Putamen (tissue), 1 donor: ENCODE results near the gene ANKRD65.
"Not testable (repeated sequence)": the region's sequence is repeated elsewhere in the genome, so short reads cannot be mapped to it uniquely, and the experiment has no call there.

Experiments
- DNase-seq: peaks from one replicate; pipeline ENCODE4 v3.0.0-alpha.2; 2016; ENCODE audit warnings: low spot score

ANKRD65 gene

DNA sequence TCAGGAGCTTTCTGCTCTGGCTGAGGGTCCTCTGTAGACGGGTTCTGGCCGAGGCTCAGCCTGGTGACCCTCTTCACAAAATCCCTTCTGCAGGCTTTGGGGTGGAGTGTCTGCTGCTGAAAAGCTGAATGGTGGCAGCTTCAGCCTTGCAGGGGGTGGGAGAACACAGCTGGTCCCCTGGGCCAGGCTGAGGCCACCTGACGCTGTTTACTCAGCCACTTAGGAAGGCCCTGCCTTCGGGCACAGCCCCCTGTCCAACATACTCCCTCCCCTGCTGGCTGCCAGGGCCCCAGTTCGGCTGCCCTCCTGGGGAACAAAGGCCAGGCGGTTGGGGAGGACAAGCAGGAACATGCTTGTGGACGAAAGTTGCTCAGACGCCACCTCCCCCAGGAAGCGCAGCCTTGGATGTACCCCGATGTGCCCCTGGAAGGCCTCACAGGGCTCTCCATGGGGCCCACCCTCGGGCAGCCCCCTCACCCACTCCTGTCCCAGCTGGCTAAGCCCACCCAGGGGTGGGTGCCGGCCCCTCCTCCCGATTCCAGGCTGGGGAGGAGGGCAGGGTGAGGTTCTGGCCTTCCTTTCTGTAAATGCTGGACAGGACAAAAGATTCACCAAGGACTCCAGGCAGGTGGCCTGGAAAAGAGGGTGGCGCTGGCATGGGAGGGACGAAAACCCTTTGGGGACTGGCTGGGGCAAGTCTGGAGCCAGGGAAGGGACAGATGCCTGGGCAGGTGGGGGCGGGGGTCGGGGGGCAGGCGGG, at the start of gene ANKRD65:
Gene ANKRD65 (minus strand): TSS at position 130 of the 760 bp plus-strand sequence. CDS start 271 bp downstream, outside the sequence.
- DNase-seq, result no peak

- DNase-seq, result not testable (repeated sequence)
Observed at GRCh38 chr1:1468196-1468985, 47.3 kb upstream of the ANKRD65 start.

GRCh38 chr1:1463312-1463711, 42.2 kb upstream of the ANKRD65 start:
- no peak for DNase-seq

DNA sequence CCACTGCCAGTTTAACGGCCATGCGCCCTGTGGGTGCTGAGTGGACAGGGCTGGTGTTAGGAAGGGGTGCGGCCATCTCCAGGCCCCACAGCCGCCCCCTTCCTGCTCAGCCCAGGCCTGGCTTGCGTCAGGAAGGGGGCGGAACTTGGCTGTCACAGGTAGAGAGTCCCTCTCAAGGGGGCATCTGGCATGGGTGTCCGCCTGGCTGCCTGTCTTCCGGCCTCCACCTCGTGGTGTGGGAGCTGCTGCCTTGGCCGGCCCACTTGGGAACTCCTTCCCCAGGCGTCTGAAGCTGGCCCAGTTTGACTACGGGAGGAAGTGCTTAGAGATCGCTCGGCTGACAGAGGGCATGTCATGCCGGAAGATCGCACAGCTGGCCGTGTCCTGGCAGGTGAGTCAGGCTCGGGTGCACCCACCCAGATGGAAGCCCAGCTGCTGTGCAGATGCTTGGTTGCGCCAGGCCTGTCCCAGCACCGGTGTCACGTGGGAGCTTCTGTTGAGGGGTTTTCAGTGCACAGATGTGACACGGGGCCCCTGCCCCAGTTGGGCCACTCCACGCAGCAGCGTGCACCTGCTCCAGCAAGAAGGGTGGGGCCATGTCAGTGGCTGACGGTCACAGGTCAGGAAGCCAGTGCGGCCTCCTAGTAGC, 41.4 kb upstream of the ANKRD65 start:
- DNase-seq, result no peak

DNA sequence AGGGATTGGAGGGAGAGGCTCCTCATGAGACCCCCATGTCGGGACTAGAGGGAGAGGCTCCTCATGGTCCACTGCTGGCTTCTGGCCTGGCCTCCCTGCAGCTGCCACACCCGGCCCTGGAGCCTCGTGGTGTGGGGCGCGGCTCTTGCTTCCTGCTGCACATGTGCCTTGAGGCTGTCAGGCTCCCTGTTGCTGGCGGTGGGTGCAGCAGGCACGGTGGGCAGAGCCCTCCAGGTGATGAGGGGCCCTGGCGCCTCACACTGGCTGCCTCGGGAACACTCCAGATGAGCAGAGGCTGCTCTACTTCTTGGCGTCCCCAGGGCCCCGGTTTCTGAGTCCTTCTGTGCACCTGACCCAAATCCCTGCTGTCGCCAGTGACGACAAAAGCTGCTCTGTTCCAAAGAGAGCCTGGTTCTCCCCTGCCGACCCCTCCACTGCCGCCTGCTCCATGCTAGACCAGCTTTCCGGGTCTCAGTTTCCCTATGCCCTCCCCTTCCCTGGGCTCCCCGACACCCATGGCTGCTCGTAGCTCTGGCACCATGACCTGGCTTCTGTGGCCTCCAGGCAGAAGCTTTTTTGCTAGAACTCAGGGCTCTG, 40.7 kb upstream of the ANKRD65 start:
- no peak for DNase-seq

GRCh38 chr1:1460540-1461130, 39.6 kb upstream of the ANKRD65 start:
- DNase-seq, result no peak

GRCh38 chr1:1459711-1460110, 38.6 kb upstream of the ANKRD65 start:
- not testable (repeated sequence) for DNase-seq

- DNase-seq, result not testable (repeated sequence)
Observed at GRCh38 chr1:1459156-1459555, 38.1 kb upstream of the ANKRD65 start.

DNA sequence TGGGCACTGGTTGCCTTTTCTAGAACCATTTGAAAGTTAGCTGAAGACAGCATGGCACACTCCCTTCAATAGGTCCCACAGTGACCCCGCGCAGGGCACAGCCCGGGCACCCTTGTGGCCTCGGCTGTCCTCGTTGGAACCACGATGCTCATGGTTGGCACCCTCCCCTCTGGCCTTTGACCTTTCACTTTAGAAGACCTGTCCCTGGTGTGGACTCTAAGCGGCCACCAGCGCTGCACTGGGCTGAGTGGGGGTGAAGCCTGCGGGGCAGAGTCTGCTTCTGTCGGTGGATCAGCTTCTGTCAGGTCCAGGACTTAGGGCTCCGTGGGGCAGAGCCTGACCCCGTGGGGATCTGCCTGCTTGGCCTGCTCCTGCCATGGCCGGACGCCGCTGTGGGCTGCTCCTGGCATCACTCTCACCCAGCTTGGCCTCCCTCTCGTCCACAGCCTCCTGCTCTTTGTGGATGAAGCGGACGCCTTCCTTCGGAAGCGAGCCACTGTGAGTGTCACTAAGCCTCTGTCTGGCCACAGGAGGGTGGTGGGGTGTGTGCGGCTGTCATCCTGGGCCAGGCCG, 35.7 kb upstream of the ANKRD65 start:
- DNase-seq, result not testable (repeated sequence)

- not testable (repeated sequence) for DNase-seq
Observed at GRCh38 chr1:1455934-1456333, 34.9 kb upstream of the ANKRD65 start.

DNA sequence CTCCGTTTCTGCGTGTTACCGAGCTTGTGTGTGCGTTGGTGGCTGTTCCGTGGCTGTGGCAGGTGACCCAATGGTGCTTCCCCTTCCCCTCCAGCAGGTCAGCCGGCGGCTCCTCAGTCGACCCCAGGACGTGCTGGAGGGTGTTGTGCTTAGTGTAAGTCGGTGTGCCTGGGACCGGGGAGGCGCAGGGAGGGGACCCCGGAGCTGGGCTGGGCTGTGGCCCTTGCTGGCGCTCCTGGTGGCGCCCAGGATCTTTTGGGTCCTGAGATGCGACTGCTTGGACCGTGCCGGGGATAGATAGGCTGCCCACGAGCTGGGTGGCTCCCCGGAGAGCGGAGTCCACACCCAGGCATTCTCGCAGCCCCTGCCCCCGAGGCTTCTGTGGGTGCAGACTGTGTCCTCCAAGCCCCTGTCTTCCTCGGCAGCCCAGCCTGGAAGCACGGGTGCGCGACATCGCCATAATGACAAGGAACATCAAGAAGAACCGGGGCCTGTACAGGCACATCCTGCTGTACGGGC, 34.3 kb upstream of the ANKRD65 start:
- DNase-seq, result no peak

- not testable (repeated sequence) for DNase-seq
Observed at GRCh38 chr1:1454286-1455056, 33.4 kb upstream of the ANKRD65 start.

DNA sequence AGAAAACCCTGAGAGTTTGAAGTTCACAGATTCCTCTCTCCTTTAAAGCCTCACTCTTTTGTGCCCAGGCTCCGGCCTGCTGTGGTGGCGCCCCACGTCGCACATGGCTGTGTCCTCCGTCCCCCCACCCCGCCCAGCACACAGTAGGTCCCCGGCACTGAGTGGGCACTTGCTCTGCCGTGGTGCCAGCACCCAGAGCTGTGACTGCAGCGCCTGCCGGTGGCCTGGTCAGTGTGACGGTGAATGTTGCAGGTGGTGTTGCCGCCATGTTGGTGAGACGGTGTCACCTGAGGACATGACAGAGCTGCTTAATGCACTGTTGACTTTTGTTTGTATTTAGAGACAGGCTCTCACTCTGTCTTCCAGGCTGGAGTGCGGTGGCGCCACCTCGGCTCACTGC, 31.8 kb upstream of the ANKRD65 start:
- DNase-seq, result no peak

GRCh38 chr1:1452365-1452739, 31.3 kb upstream of the ANKRD65 start:
- not testable (repeated sequence) for DNase-seq

- no peak for DNase-seq
Observed at GRCh38 chr1:1451696-1452364, 30.8 kb upstream of the ANKRD65 start.

- not testable (repeated sequence) for DNase-seq
Observed at GRCh38 chr1:1450616-1451015, 29.5 kb upstream of the ANKRD65 start.

- no peak for DNase-seq
Observed at GRCh38 chr1:1449099-1449739, 28.1 kb upstream of the ANKRD65 start, which contains the start of gene ATAD3C. TSS of gene ATAD3C (plus strand) at chr1:1449689. CDS start at chr1:1450684, 995 bp downstream.

DNA sequence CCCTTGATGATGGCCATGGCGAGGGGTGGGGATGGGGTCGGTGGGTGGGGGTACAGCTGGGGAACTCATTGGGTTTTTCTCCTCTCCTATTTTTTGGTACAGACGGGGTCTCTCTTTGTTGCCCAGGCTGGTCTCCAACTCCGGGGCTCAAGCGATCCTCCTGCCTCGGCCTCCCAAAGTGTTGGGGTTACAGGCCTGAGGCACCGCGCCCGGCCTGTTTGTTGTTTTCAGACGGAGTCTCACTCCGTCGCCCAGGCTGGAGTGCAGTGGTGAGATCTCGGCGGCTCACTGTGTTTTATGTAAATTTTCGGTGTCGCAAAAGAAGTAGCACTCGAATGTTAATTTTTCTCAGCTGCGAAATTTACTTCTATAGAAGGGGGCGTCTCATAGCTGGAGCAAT, 25.6 kb upstream of the ANKRD65 start:
- DNase-seq, result not testable (repeated sequence)

GRCh38 chr1:1442069-1442770, 21.1 kb upstream of the ANKRD65 start:
- DNase-seq, result no peak
